Sigmoid colon (tissue), 7 donors: ENCODE results near the gene PIAS1. TPM values are rescaled to one million over a fixed set of nuclear protein-coding genes. Genes with fewer than 3 reads are reported as not detected.

Source experiments
- DNase-seq: peaks from one replicate; pipeline ENCODE4 v3.0.0-alpha.2; 2019
- H3K27ac ChIP-seq, 4 donors: fragments of 200-600 bp; sonication (generic); one replicate each; pipeline ENCODE4 v1.5.1; 2016 to 2019; ENCODE audit warnings: mild to moderate bottlenecking in 1 of 4
- H3K27me3 ChIP-seq, 3 donors: fragments of 200-600 bp; sonication (generic); one replicate each; pipeline ENCODE4 v1.5.1; 2019; ENCODE audit warnings: mild to moderate bottlenecking in 1 of 3
- H3K36me3 ChIP-seq, 4 donors: fragments of 200-600 bp; sonication (generic); one replicate each; pipeline ENCODE4 v1.5.1; 2016 to 2019
- H3K4me1 ChIP-seq, 4 donors: fragments of 200-600 bp; sonication (generic); one replicate each; pipeline ENCODE4 v1.5.1; 2017 to 2019
- H3K4me3 ChIP-seq, 4 donors: fragments of 200-600 bp; sonication (generic); one replicate each; pipeline ENCODE4 v1.5.1; 2017 to 2019; ENCODE audit warnings: mild to moderate bottlenecking in 2 of 4, moderate library complexity in 1 of 4
- H3K9me3 ChIP-seq, 4 donors: fragments of 200-600 bp in 3 of 4; sonication (generic) in 3 of 4; one replicate each; pipeline versions ENCODE4 v1.5.1 to v1.6.1; 2013 to 2019
- CTCF ChIP-seq, 4 experiments: fragments of 450-650 bp in 3 of 4; fragments of 200-600 bp in 1 of 4; IDR thresholded peaks; one replicate each; pipeline ENCODE4 v1.5.1; 2016 to 2019; ENCODE audit warnings: antibody characterized with exemption in 4 of 4, mild to moderate bottlenecking in 3 of 4, moderate library complexity in 2 of 4
- EP300 ChIP-seq, 4 donors: sonication (generic); formaldehyde crosslinking; IDR thresholded peaks; one replicate each; pipeline ENCODE4 v1.6.1; 2017; ENCODE audit warnings: antibody characterized with exemption in 4 of 4
- POLR2A ChIP-seq, 2 donors: fragments of 450-650 bp; IDR thresholded peaks; one replicate each; pipeline ENCODE4 v1.6.1; 2016; ENCODE audit warnings: antibody characterized with exemption in 2 of 2, mild to moderate bottlenecking in 2 of 2, moderate library complexity in 2 of 2
- POLR2AphosphoS5 ChIP-seq, 4 donors: sonication (generic); formaldehyde crosslinking; IDR thresholded peaks; one replicate each; pipeline ENCODE4 v1.6.1; 2017; ENCODE audit warnings: antibody characterized with exemption in 4 of 4
- WGBS, 2 donors: extraction: QIAGEN DNeasy Blood & Tissue Kit; methylation state at CpG; one replicate each; pipeline ENCODE4 v1.1.7; 2013; 5-methylcytosine and 5-hydroxymethylcytosine counted together
- intact Hi-C: fragments of 100-400 bp; cut with DNase I; formaldehyde crosslinking; loops from one replicate; pipeline ENCODE4 v1.15.1; 2023
- polyA plus RNA-seq, 3 donors: library from polyadenylated mRNA; stranded (reverse); fragments of 200-250 nt; gene quantifications; one replicate each; pipeline ENCODE4 v1.2.3, GENCODE V29; 2013
- total RNA-seq, 4 donors: library from RNA; depleted of rRNA; stranded (reverse); fragments of >200 nt; gene quantifications; one replicate each; pipeline ENCODE4 v1.1.0, GENCODE V29; 2016
- donor health status: healthy with polysubstance abuse.
- donor health status: Bipolar disorder and iron deficiency.
- donor health status: healthy.

PIAS1 gene
- total and polyA plus RNA-seq, 7 donors, result 7.2 to 75.4 (median 55.9) TPM

DNA sequence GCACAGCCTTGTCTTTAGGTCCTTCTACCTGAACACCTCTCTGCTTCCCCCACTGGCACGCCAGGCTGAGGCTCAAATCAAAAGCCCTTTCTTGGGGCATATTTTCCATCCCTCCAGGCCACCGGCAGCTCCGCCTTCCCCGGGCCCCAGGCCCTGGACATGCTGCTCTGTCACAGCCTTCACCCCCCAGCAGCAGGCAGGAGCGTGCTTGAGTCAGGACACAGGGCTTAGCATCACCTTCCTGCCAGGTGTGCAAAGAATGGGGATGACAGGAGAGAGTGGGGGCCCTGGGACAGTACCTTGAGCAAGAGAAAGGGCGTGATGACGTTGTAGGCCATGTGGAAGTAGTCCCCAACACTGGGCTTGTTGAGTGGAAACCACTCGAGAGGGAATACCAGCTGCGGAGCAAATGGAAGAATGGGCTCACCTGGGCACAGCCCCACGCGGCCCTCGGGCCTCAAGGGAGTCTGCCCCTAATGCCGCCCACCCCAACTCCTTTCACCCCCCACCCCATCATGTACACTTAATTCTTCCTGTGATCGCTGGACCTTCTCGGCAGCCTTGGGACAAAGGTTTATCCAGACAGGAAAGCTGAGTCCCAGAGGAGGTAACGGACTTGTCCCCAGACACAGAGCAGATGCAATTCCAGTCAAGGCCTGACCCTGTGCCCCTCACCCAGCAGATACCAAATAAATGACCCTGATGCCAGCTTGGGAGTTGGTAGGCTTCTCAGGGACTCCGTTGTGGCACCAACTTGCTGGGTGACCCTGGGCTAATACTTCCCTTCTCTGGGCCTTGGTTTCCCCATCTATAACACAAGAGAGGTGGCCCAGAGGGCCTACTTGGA lies 160.1 kb downstream of the PIAS1 start:
- H3K27me3 ChIP-seq, result no peaks in the 10 kb centered on the region
- peaks cover 0 to 20% (median 0%) of the 10 kb centered on the region in 4 donors for H3K36me3 ChIP-seq
- H3K4me3 ChIP-seq, result no peak overlapping the region
- intact Hi-C loops, result loop anchor here (10.0 kb wide), 1 partner anchor 159 kb away; the partner anchor contains the start of gene PIAS1
- WGBS, 2 donors, result 96% methylated on average over 17 of the region's 17 CpGs
- H3K4me1 ChIP-seq, result peaks cover 0 to 15% (median 14%) of the 10 kb centered on the region in 4 donors
- TF ChIP-seq EP300 (IDR thresholded peaks at IDR 0.05) (no peak), POLR2A (IDR thresholded peaks at IDR 0.05) (no peak), POLR2AphosphoS5 (IDR thresholded peaks at IDR 0.05) (no peak), CTCF (IDR thresholded peaks at IDR 0.05) (no peak)
- peak; percentile 52 for DNase-seq
- H3K27ac ChIP-seq, result no peak overlapping the region
- no peaks in the 10 kb centered on the region for H3K9me3 ChIP-seq

GRCh38 chr15:68214838-68215254 lies 160.7 kb downstream of the PIAS1 start:
- TF ChIP-seq EP300 (IDR thresholded peaks at IDR 0.05) (no peak), POLR2A (IDR thresholded peaks at IDR 0.05) (no peak), CTCF (IDR thresholded peaks at IDR 0.05) (no peak), POLR2AphosphoS5 (IDR thresholded peaks at IDR 0.05) (no peak)
- DNase-seq, result peak; percentile 41
- intact Hi-C loops, result loop anchor here (10.0 kb wide), 1 partner anchor 160 kb away; the partner anchor contains the start of gene PIAS1
- no peak overlapping the region for H3K27ac ChIP-seq
- no peaks in the 10 kb centered on the region for H3K9me3 ChIP-seq
- H3K4me3 ChIP-seq, result no peak overlapping the region
- H3K4me1 ChIP-seq, result peaks cover 0 to 14% (median 13%) of the 10 kb centered on the region in 4 donors
- 77 to 78% methylated on average over 6 of the region's 6 CpGs for WGBS, 2 donors
- H3K36me3 ChIP-seq, result peaks cover 0 to 20% (median 0%) of the 10 kb centered on the region in 4 donors
- H3K27me3 ChIP-seq, result no peaks in the 10 kb centered on the region

DNA sequence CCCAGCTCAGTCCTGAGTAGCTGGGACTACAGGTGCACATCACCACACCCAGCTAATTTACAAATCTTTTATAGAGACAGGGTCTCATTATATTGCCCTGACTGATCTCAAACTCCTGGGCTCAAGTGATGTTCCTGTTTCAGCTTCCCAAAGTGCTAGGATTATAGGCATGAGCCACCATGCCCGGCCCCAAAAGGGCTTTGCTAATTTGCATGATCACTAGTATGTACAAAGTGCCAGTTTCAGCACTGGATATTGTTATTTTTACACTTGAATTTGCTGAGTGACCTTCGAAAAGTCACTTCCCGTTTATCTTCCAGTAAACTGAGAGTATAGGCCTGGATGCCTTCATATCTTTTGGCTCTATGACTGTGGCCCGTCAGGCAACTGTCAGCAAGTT lies 163.2 kb downstream of the PIAS1 start:
- WGBS, 2 donors, result 82 to 93% methylated on average over 4 of the region's 4 CpGs
- H3K27ac ChIP-seq, result no peak overlapping the region
- H3K4me3 ChIP-seq, result no peak overlapping the region
- H3K9me3 ChIP-seq, result no peaks in the 10 kb centered on the region
- DNase-seq, result peak; percentile 8
- no peak for TF ChIP-seq POLR2AphosphoS5 (IDR thresholded peaks at IDR 0.05)
- TF ChIP-seq CTCF (IDR thresholded peaks at IDR 0.05), result no peak
- TF ChIP-seq POLR2A (IDR thresholded peaks at IDR 0.05), result no peak
- no peak for TF ChIP-seq EP300 (IDR thresholded peaks at IDR 0.05)
- H3K36me3 ChIP-seq, result peaks cover 0 to 20% (median 0%) of the 10 kb centered on the region in 4 donors
- intact Hi-C loops, result loop anchor here (10.0 kb wide), 1 partner anchor 163 kb away; the partner anchor contains the start of gene PIAS1
- H3K4me1 ChIP-seq, result no peaks in the 10 kb centered on the region
- H3K27me3 ChIP-seq, result no peaks in the 10 kb centered on the region

GRCh38 chr15:68218331-68218730 lies 164.2 kb downstream of the PIAS1 start:
- Histone ChIP-seq H3K9me3 (no peaks in the 10 kb centered on the region), H3K4me3 (no peak overlapping the region), H3K27ac (no peak overlapping the region), H3K36me3 (peaks cover 0 to 20% (median 0%) of the 10 kb centered on the region in 4 donors), H3K27me3 (no peaks in the 10 kb centered on the region), H3K4me1 (no peaks in the 10 kb centered on the region)
- TF ChIP-seq EP300 (IDR thresholded peaks at IDR 0.05), result no peak
- no peak for TF ChIP-seq POLR2A (IDR thresholded peaks at IDR 0.05)
- TF ChIP-seq POLR2AphosphoS5 (IDR thresholded peaks at IDR 0.05), result no peak
- no peak for TF ChIP-seq CTCF (IDR thresholded peaks at IDR 0.05)
- peak; percentile 11 for DNase-seq
- intact Hi-C loops, result loop anchor here (10.0 kb wide), 1 partner anchor 164 kb away; the partner anchor contains the start of gene PIAS1
- WGBS, 2 donors, result 95% methylated on average over 8 of the region's 8 CpGs
